ENCODE data around the gene CAGE1. TPM values are rescaled to one million over a fixed set of nuclear protein-coding genes. Genes with fewer than 3 reads are reported as not detected.

The CAGE1 gene
- total RNA-seq, 2 donors from 2014 or later, result 0.26 TPM; not detected in 1

DNA sequence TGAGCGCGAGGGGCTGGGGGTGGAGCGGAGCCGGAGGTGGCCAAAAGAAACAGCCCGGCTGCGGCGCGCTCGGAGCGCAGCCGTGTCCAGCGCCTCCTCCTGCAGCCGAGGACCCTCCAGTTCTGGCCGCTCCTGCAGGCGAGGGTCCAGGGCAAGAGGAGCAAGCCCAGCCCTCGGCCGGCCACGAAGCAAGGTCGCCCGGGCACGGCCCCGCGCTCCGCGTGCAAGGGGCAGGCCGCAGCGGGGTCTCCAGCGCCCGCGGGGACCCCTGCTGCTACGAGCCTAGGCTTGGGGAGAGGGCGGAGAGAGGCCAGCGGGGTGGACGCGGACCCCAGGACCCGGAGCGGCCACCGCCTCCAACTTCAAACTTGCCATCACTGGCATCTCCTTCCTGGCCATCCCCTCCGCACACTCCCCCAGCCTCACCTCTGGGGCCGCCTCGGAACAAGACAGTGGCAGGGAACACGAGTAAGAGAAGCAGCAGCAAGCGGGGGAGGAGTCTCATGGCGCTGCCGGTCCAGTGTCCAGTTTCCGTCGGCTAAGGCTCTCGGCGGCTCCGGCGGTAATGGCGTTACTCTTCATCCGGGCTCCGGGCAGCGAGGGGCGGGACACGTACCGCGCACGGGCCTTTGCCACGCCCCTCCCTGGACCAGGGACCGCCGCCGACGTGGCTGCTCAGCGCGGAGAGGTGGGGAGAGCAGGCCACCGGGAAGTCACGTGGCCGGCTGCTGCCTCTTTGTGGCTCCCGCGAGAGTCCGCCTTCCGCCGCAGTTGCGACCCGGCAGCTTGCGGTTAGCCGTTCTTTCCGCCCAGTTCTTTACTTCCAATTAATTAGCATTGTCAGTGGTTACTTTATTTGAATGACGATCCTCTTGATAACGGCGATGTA is 76.7 kb downstream of the CAGE1 start, which contains the start of gene SSR1:
SSR1 (minus strand) TSS at position 584 of the 889 bp plus-strand sequence; CDS start at position 505, 79 bp downstream.
- DNase-seq (peak; percentile 98), ATAC-seq (peak; percentile 99)
- intact Hi-C loops (cut with DNase I), result no loop called here
- TF ChIP-seq POLR2A (IDR thresholded peaks at IDR 0.05), result peak; percentile 88 to 96 (median 95)
- TF ChIP-seq, protein P1, sequence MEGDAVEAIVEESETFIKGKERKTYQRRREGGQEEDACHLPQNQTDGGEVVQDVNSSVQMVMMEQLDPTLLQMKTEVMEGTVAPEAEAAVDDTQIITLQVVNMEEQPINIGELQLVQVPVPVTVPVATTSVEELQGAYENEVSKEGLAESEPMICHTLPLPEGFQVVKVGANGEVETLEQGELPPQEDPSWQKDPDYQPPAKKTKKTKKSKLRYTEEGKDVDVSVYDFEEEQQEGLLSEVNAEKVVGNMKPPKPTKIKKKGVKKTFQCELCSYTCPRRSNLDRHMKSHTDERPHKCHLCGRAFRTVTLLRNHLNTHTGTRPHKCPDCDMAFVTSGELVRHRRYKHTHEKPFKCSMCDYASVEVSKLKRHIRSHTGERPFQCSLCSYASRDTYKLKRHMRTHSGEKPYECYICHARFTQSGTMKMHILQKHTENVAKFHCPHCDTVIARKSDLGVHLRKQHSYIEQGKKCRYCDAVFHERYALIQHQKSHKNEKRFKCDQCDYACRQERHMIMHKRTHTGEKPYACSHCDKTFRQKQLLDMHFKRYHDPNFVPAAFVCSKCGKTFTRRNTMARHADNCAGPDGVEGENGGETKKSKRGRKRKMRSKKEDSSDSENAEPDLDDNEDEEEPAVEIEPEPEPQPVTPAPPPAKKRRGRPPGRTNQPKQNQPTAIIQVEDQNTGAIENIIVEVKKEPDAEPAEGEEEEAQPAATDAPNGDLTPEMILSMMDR (IDR thresholded peaks at IDR 0.05), result no peak
- H3K4me3 ChIP-seq, result peak within 1 kb of the TSS; percentile 87 to 96
- peaks cover 0 to 6% of the 10 kb centered on the region in 2 donors for H3K36me3 ChIP-seq (replicated peaks in 1 of 2; ENCODE audit: insufficient read depth in 1 of 2, low read depth in 2 of 2)
- peak within 1 kb of the TSS; percentile 92 to 99 (median 94) for H3K27ac ChIP-seq
- WGBS, 2 donors, result 0% methylated on average over 31 to 76 of the region's 83 CpGs
- H3K4me1 ChIP-seq, result peaks cover 31% of the 10 kb centered on the region
- no peaks in the 10 kb centered on the region for H3K9me3 ChIP-seq
- H3K27me3 ChIP-seq, result no peaks in the 10 kb centered on the region

GRCh38 chr6:7311917-7312615 is 77.5 kb downstream of the CAGE1 start:
- Histone ChIP-seq H3K4me3 (peak overlapping the region; percentile 87 to 96), H3K9me3 (no peaks in the 10 kb centered on the region), H3K27ac (peak overlapping the region; percentile 92 to 99 (median 94)), H3K36me3 (replicated peaks in 1 of 2; ENCODE audit: insufficient read depth in 1 of 2, low read depth in 2 of 2) (peaks cover 0 to 6% of the 10 kb centered on the region in 2 donors), H3K27me3 (no peaks in the 10 kb centered on the region), H3K4me1 (peaks cover 39% of the 10 kb centered on the region)
- intact Hi-C loops (cut with DNase I), result no loop called here
- DNase-seq (no peak), ATAC-seq (no peak)
- 1% methylated on average over 17 of the region's 17 CpGs for WGBS, 2 donors
- TF ChIP-seq, protein P1 (IDR thresholded peaks at IDR 0.05), result no peak
- TF ChIP-seq POLR2A (IDR thresholded peaks at IDR 0.05), result no peak

DNA sequence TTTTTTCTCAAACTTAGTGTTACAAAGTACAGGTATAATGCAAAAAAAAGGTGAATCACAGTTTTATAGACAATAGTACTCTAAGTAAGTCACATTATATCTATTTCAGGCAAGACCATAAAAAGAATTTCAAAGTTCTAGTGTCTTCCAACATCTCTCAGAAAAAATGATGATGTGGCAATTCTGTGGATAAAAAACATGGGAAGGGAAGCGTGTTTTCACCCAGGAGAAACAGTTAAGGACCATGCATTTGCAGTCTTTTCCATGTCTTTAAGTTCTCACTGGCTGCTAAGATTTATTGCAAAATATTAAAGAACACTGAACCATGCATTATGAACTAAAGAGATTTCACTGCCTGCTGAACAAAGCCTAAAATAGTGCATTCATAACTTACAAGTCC is 78.4 kb downstream of the CAGE1 start:
- 32 to 37% methylated on average over 1 of the region's 1 CpG for WGBS, 2 donors
- peaks cover 47% of the 10 kb centered on the region for H3K4me1 ChIP-seq
- no peaks in the 10 kb centered on the region for H3K9me3 ChIP-seq
- H3K27ac ChIP-seq, result peak overlapping the region in 1 of 4 donors; percentile 99
- H3K27me3 ChIP-seq, result no peaks in the 10 kb centered on the region
- intact Hi-C loops (cut with DNase I), result no loop called here
- no peak for ATAC-seq
- H3K36me3 ChIP-seq (replicated peaks in 1 of 2; ENCODE audit: insufficient read depth in 1 of 2, low read depth in 2 of 2), result peaks cover 0 to 6% of the 10 kb centered on the region in 2 donors
- no peak for DNase-seq
- no peak overlapping the region for H3K4me3 ChIP-seq
- TF ChIP-seq, protein P1 (IDR thresholded peaks at IDR 0.05), result no peak
- no peak for TF ChIP-seq POLR2A (IDR thresholded peaks at IDR 0.05)

DNA sequence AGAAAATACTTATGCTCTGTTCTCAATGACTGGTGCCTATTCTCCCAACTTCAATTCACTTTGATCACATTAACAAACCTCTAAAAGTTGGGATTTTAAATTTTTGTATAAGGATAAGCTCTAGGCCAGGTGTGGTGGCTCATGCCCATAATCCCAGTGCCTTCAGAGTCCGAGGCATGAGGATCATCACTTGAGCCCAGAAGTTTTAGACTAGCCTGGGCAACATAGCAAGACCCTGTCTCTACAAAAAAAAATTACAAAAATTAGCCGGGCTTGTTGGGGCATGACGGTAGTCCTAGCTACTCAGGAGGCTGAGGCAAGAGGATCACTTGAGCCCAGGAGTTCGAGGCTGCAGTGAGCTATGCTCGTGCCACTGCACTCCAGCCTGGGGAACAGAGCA is 80.5 kb downstream of the CAGE1 start:
- Histone ChIP-seq H3K27ac (no peak overlapping the region), H3K27me3 (no peaks in the 10 kb centered on the region), H3K4me3 (no peak overlapping the region), H3K9me3 (no peaks in the 10 kb centered on the region), H3K4me1 (peaks cover 57% of the 10 kb centered on the region), H3K36me3 (replicated peaks in 1 of 2; ENCODE audit: insufficient read depth in 1 of 2, low read depth in 2 of 2) (peaks cover 0 to 9% of the 10 kb centered on the region in 2 donors)
- DNase-seq (no peak), ATAC-seq (no peak)
- TF ChIP-seq POLR2A (IDR thresholded peaks at IDR 0.05), result no peak
- TF ChIP-seq, protein P1 (IDR thresholded peaks at IDR 0.05), result no peak
- intact Hi-C loops (cut with DNase I), result loop anchor here (10.0 kb wide), 1 partner anchor 266 kb away; no protein-coding TSS in a partner anchor
- 66 to 85% methylated on average over 5 of the region's 5 CpGs for WGBS, 2 donors

All from body of pancreas (tissue), 4 donors.